Activated CD4-positive, alpha-beta T cell treated with anti-CD3 and anti-CD28 coated beads, Interleukin-2, amount 50 U/mL, for 1 hour (primary cell): ENCODE data around the gene ANKRD63.
A peak's percentile ranks its signal among the peaks of the same experiment; 100 is the strongest.

Source experiments
- DNase-seq: peaks from one replicate; pipeline ENCODE4 v3.0.0-alpha.2; 2020

The ANKRD63 gene

GRCh38 chr15:40293905-40294895 lies 11.3 kb upstream of the ANKRD63 start:
- DNase-seq, result no peak

GRCh38 chr15:40293006-40293405 lies 10.1 kb upstream of the ANKRD63 start:
- DNase-seq, result no peak

- DNase-seq, result no peak
Measured at GRCh38 chr15:40292246-40292645, 9.4 kb upstream of the ANKRD63 start.

GRCh38 chr15:40290918-40291574 lies 8.2 kb upstream of the ANKRD63 start:
- DNase-seq, result no peak

GRCh38 chr15:40290545-40290917 lies 7.7 kb upstream of the ANKRD63 start:
- no peak for DNase-seq

GRCh38 chr15:40289140-40289775 lies 6.4 kb upstream of the ANKRD63 start:
- DNase-seq, result no peak

- DNase-seq, result no peak
Measured at GRCh38 chr15:40287968-40288367, 5.1 kb upstream of the ANKRD63 start.

- no peak for DNase-seq
Measured at GRCh38 chr15:40287505-40287904, 4.6 kb upstream of the ANKRD63 start.

GRCh38 chr15:40286794-40287193 lies 3.9 kb upstream of the ANKRD63 start:
- no peak for DNase-seq

GRCh38 chr15:40286061-40286532 lies 3.2 kb upstream of the ANKRD63 start:
- no peak for DNase-seq

GRCh38 chr15:40285554-40286011 lies 2.7 kb upstream of the ANKRD63 start:
- DNase-seq, result no peak

- DNase-seq, result no peak
Measured at GRCh38 chr15:40285151-40285550, 2.3 kb upstream of the ANKRD63 start.

GRCh38 chr15:40283615-40284300 lies 894 bp upstream of the ANKRD63 start:
- DNase-seq, result no peak

- DNase-seq, result peak; percentile 46
Measured at GRCh38 chr15:40282147-40282868, 556 bp downstream of the ANKRD63 start.

GRCh38 chr15:40281801-40282146 lies 1.1 kb downstream of the ANKRD63 start:
- DNase-seq, result no peak

GRCh38 chr15:40281057-40281800 lies 1.6 kb downstream of the ANKRD63 start:
- DNase-seq, result no peak

- no peak for DNase-seq
Measured at GRCh38 chr15:40280260-40281056, 2.4 kb downstream of the ANKRD63 start.

- peak; percentile 71 for DNase-seq
Measured at GRCh38 chr15:40279437-40280141, 3.3 kb downstream of the ANKRD63 start.

GRCh38 chr15:40278026-40278425 lies 4.8 kb downstream of the ANKRD63 start:
- DNase-seq, result no peak

- no peak for DNase-seq
Measured at GRCh38 chr15:40277471-40277870, 5.4 kb downstream of the ANKRD63 start.
